Thyroid gland (tissue), 4 donors: Measurements from ENCODE around the gene EFNA3.

Experiments
- CTCF ChIP-seq, 6 experiments: fragments of 200-600 bp in 3 of 6; fragments of 450-650 bp in 3 of 6; sonication (generic) in 3 of 6; IDR thresholded peaks; one replicate each; pipeline ENCODE4 v1.5.1; 2016 to 2019; ENCODE audit warnings: antibody characterized with exemption in 6 of 6, mild to moderate bottlenecking in 2 of 6, inconsistent platforms in 1 of 6, moderate library complexity in 1 of 6
- POLR2A ChIP-seq, 2 donors: fragments of 450-650 bp; IDR thresholded peaks; one replicate each; pipeline ENCODE4 v1.6.1; 2017; ENCODE audit warnings: antibody characterized with exemption in 2 of 2, mild to moderate bottlenecking in 2 of 2, moderate library complexity in 1 of 2

GRCh38 chr1:155033524-155033923 lies 45.1 kb upstream of the EFNA3 start, which contains the start of the genes DCST1 and DCST2:
- TF ChIP-seq CTCF (IDR thresholded peaks at IDR 0.05): no peak
- TF ChIP-seq POLR2A (IDR thresholded peaks at IDR 0.05): no peak
